ENCODE results near the gene SMOC1. TPM values are rescaled to one million over a fixed set of nuclear protein-coding genes. Genes with fewer than 3 reads are reported as not detected.

SMOC1 gene
- total RNA-seq, 1 experiment from 2014 or later = 0.68 TPM

- WGBS (ENCODE audit: extremely low coverage, insufficient read length, low lambda C conversion rate) = no CpG with 5 or more reads among the region's 5 CpGs
- H3K27ac Mint-ChIP-seq = no peak overlapping the region
- peaks cover 33% of the 10 kb centered on the region for H3K27me3 Mint-ChIP-seq (ENCODE audit: low read depth)
Observed at GRCh38 chr14:69873877-69874780, 5.1 kb upstream of the SMOC1 start.

More at GRCh38 chr14:69873877-69874780, 5.1 kb upstream of the SMOC1 start:
- Histone ChIP-seq H3K27me3 (ENCODE audit: insufficient read depth, low read length) (no peaks in the 10 kb centered on the region; the same call in 1 of the 2 replicates), H2BK5ac (ENCODE audit: insufficient read length, low read length) (no peak overlapping the region), H4K8ac (replicated peaks; ENCODE audit: insufficient read length, low read depth, low read length) (no peak overlapping the region), H4K5ac (ENCODE audit: insufficient read length, low read depth, low read length) (no peak overlapping the region), H3K23me2 (ENCODE audit: insufficient read length, low read depth, low read length, poor library complexity, severe bottlenecking) (no peaks in the 10 kb centered on the region), H3K9ac (ENCODE audit: extremely low read depth, insufficient read length, low read length) (no peak overlapping the region), H3K18ac (ENCODE audit: insufficient read length, low read depth, low read length) (no peak overlapping the region), H3K4me2 (ENCODE audit: insufficient read depth, insufficient read length, low read length) (no peak overlapping the region), H2BK12ac (ENCODE audit: insufficient read length, low read depth, low read length) (no peak overlapping the region), H2BK15ac (ENCODE audit: low read depth, low read length) (no peak overlapping the region), H3T11ph (ENCODE audit: low read length) (no peak overlapping the region), H3K14ac (ENCODE audit: insufficient read depth, low read length) (no peak overlapping the region), H4K91ac (ENCODE audit: insufficient read length, low read depth, low read length) (no peak overlapping the region), H3K9me3 (ENCODE audit: control insufficient read depth, low read depth, low read length) (no peaks in the 10 kb centered on the region), H3K4ac (ENCODE audit: low read depth, low read length) (no peak overlapping the region), H3K23ac (ENCODE audit: insufficient read length, low read depth, low read length) (no peak overlapping the region), H2BK120ac (ENCODE audit: low read depth, low read length, poor library complexity, severe bottlenecking) (no peak overlapping the region), H3K4me1 (ENCODE audit: insufficient read depth, low read length) (no peaks in the 10 kb centered on the region), H3K79me1 (ENCODE audit: insufficient read depth, low read depth, low read length, poor library complexity, severe bottlenecking) (no peaks in the 10 kb centered on the region), H3K79me2 (ENCODE audit: insufficient read depth, low read length) (no peaks in the 10 kb centered on the region), H3K56ac (ENCODE audit: insufficient read length, low read depth, low read length) (no peak overlapping the region), H4K20me1 (ENCODE audit: control insufficient read depth, insufficient read depth, insufficient read length) (no peaks in the 10 kb centered on the region), H3K27ac (ENCODE audit: insufficient read length, low read depth, low read length) (no peak overlapping the region), H2BK20ac (ENCODE audit: low read depth, low read length, poor library complexity, severe bottlenecking) (no peak overlapping the region), H2AFZ (ENCODE audit: low read length) (no peak overlapping the region), H2AK5ac (ENCODE audit: insufficient read length, low read length) (no peak overlapping the region)
- Mint-ChIP-seq H3K9me3 (no peaks in the 10 kb centered on the region; a peak in 2 of 5 replicates), H3K36me3 (ENCODE audit: insufficient read depth in 1 of 3, low read depth in 3 of 3) (no peaks in the 10 kb centered on the region), H3K4me1 (peaks cover 5 to 10% of the 10 kb centered on the region in 2 experiments; a peak in 3 of 4 replicates), H3K4me3 (no peak overlapping the region)
- no peak for DNase-seq
- TF ChIP-seq CTCF (conservative IDR thresholded peaks at IDR 0.05) = no peak

All from H9 (cell line).